Measurements from ENCODE around the gene SH3BP2. TPM values are rescaled to one million over a fixed set of nuclear protein-coding genes. Genes with fewer than 3 reads are reported as not detected.
A peak's percentile ranks its signal among the peaks of the same experiment; 100 is the strongest.

Gene SH3BP2
- polyA plus RNA-seq, 1 donor: 45.9 TPM

GRCh38 chr4:2831611-2832308, 38.9 kb downstream of the SH3BP2 start:
- Histone ChIP-seq H3K27me3 (ENCODE audit: control insufficient read depth, insufficient read depth, low read length) (no peaks in the 10 kb centered on the region), H3K36me3 (ENCODE audit: control insufficient read depth, insufficient read depth, low read length) (peaks cover 86% of the 10 kb centered on the region), H3K9me3 (ENCODE audit: control insufficient read depth, low read depth, low read length) (no peaks in the 10 kb centered on the region), H3K27ac (ENCODE audit: low read length) (no peak overlapping the region), H3K4me3 (ENCODE audit: low read length) (no peak overlapping the region), H3K4me1 (ENCODE audit: control insufficient read depth, insufficient read depth, low read length) (no peaks in the 10 kb centered on the region)
- no CpG with 5 or more reads among the region's 36 CpGs for WGBS (ENCODE audit: insufficient coverage, low lambda C conversion rate)
- no peak for DNase-seq

DNA sequence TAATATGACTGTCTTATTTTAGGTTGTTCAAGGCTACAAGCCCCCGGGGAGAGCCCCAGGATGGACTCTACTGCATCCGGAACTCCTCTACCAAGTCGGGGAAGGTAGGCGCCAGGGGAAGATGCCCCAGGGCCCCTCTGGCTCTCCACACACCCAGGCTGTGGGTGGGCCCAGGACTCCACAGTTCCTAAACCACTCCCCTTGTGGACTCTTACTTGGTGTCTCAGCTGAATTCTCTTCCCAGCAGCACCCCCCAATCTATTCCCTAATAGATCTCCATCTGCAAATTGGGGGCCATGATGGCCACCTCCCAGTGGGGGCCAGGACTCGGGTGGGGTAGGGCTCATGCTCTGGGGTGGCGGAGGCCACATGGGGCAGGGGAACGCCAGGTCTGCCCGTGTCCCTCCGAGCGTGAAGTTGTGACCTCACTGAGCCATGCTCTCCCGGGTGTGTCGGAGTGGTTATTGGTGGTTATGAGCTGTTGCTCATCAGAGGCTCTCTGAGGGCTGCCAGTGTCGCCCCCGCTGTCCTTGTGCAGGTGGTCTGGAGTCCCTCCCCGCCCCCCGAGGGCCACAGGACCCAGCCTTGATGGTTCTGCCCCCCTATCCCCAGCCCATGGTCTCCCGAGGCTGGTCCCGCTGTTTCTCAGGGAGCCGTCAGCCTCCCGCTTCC, 39.6 kb downstream of the SH3BP2 start:
- H3K4me3 ChIP-seq (ENCODE audit: low read length): no peak overlapping the region
- no peaks in the 10 kb centered on the region for H3K9me3 ChIP-seq (ENCODE audit: control insufficient read depth, low read depth, low read length)
- peaks cover 79% of the 10 kb centered on the region for H3K36me3 ChIP-seq (ENCODE audit: control insufficient read depth, insufficient read depth, low read length)
- no peaks in the 10 kb centered on the region for H3K27me3 ChIP-seq (ENCODE audit: control insufficient read depth, insufficient read depth, low read length)
- no peaks in the 10 kb centered on the region for H3K4me1 ChIP-seq (ENCODE audit: control insufficient read depth, insufficient read depth, low read length)
- WGBS (ENCODE audit: insufficient coverage, low lambda C conversion rate): no CpG with 5 or more reads among the region's 20 CpGs
- H3K27ac ChIP-seq (ENCODE audit: low read length): no peak overlapping the region
- no peak for DNase-seq

GRCh38 chr4:2832981-2833670, 40.2 kb downstream of the SH3BP2 start:
- peaks cover 74% of the 10 kb centered on the region for H3K36me3 ChIP-seq (ENCODE audit: control insufficient read depth, insufficient read depth, low read length)
- no peaks in the 10 kb centered on the region for H3K4me1 ChIP-seq (ENCODE audit: control insufficient read depth, insufficient read depth, low read length)
- WGBS (ENCODE audit: insufficient coverage, low lambda C conversion rate): no CpG with 5 or more reads among the region's 19 CpGs
- DNase-seq: no peak
- no peak overlapping the region for H3K4me3 ChIP-seq (ENCODE audit: low read length)
- H3K27me3 ChIP-seq (ENCODE audit: control insufficient read depth, insufficient read depth, low read length): no peaks in the 10 kb centered on the region
- no peak overlapping the region for H3K27ac ChIP-seq (ENCODE audit: low read length)
- H3K9me3 ChIP-seq (ENCODE audit: control insufficient read depth, low read depth, low read length): no peaks in the 10 kb centered on the region

- H3K27me3 ChIP-seq (ENCODE audit: control insufficient read depth, insufficient read depth, low read length): no peaks in the 10 kb centered on the region
- peaks cover 70% of the 10 kb centered on the region for H3K36me3 ChIP-seq (ENCODE audit: control insufficient read depth, insufficient read depth, low read length)
- DNase-seq: no peak
- H3K4me1 ChIP-seq (ENCODE audit: control insufficient read depth, insufficient read depth, low read length): no peaks in the 10 kb centered on the region
- WGBS (ENCODE audit: insufficient coverage, low lambda C conversion rate): no CpG with 5 or more reads among the region's 7 CpGs
- H3K4me3 ChIP-seq (ENCODE audit: low read length): no peak overlapping the region
- H3K9me3 ChIP-seq (ENCODE audit: control insufficient read depth, low read depth, low read length): no peaks in the 10 kb centered on the region
- no peak overlapping the region for H3K27ac ChIP-seq (ENCODE audit: low read length)
Observed at GRCh38 chr4:2833671-2834000, 40.8 kb downstream of the SH3BP2 start.

- H3K4me1 ChIP-seq (ENCODE audit: control insufficient read depth, insufficient read depth, low read length): no peaks in the 10 kb centered on the region
- H3K27me3 ChIP-seq (ENCODE audit: control insufficient read depth, insufficient read depth, low read length): no peaks in the 10 kb centered on the region
- no peak overlapping the region for H3K27ac ChIP-seq (ENCODE audit: low read length)
- no peaks in the 10 kb centered on the region for H3K9me3 ChIP-seq (ENCODE audit: control insufficient read depth, low read depth, low read length)
- H3K36me3 ChIP-seq (ENCODE audit: control insufficient read depth, insufficient read depth, low read length): peaks cover 64% of the 10 kb centered on the region
- no CpG with 5 or more reads among the region's 13 CpGs for WGBS (ENCODE audit: insufficient coverage, low lambda C conversion rate)
- no peak for DNase-seq
- H3K4me3 ChIP-seq (ENCODE audit: low read length): no peak overlapping the region
Observed at GRCh38 chr4:2834001-2834921, 41.4 kb downstream of the SH3BP2 start.

- no peaks in the 10 kb centered on the region for H3K27me3 ChIP-seq (ENCODE audit: control insufficient read depth, insufficient read depth, low read length)
- H3K36me3 ChIP-seq (ENCODE audit: control insufficient read depth, insufficient read depth, low read length): peaks cover 48% of the 10 kb centered on the region
- H3K4me1 ChIP-seq (ENCODE audit: control insufficient read depth, insufficient read depth, low read length): no peaks in the 10 kb centered on the region
- no peak overlapping the region for H3K27ac ChIP-seq (ENCODE audit: low read length)
- no peaks in the 10 kb centered on the region for H3K9me3 ChIP-seq (ENCODE audit: control insufficient read depth, low read depth, low read length)
- no peak for DNase-seq
- no CpG with 5 or more reads among the region's 8 CpGs for WGBS (ENCODE audit: insufficient coverage, low lambda C conversion rate)
- no peak overlapping the region for H3K4me3 ChIP-seq (ENCODE audit: low read length)
Observed at GRCh38 chr4:2835978-2836377, 43.1 kb downstream of the SH3BP2 start.

GRCh38 chr4:2836391-2836859, 43.5 kb downstream of the SH3BP2 start:
- no peak overlapping the region for H3K27ac ChIP-seq (ENCODE audit: low read length)
- no peaks in the 10 kb centered on the region for H3K9me3 ChIP-seq (ENCODE audit: control insufficient read depth, low read depth, low read length)
- H3K4me3 ChIP-seq (ENCODE audit: low read length): no peak overlapping the region
- H3K4me1 ChIP-seq (ENCODE audit: control insufficient read depth, insufficient read depth, low read length): no peaks in the 10 kb centered on the region
- peaks cover 44% of the 10 kb centered on the region for H3K36me3 ChIP-seq (ENCODE audit: control insufficient read depth, insufficient read depth, low read length)
- no peaks in the 10 kb centered on the region for H3K27me3 ChIP-seq (ENCODE audit: control insufficient read depth, insufficient read depth, low read length)
- no peak for DNase-seq
- no CpG with 5 or more reads among the region's 5 CpGs for WGBS (ENCODE audit: insufficient coverage, low lambda C conversion rate)

DNA sequence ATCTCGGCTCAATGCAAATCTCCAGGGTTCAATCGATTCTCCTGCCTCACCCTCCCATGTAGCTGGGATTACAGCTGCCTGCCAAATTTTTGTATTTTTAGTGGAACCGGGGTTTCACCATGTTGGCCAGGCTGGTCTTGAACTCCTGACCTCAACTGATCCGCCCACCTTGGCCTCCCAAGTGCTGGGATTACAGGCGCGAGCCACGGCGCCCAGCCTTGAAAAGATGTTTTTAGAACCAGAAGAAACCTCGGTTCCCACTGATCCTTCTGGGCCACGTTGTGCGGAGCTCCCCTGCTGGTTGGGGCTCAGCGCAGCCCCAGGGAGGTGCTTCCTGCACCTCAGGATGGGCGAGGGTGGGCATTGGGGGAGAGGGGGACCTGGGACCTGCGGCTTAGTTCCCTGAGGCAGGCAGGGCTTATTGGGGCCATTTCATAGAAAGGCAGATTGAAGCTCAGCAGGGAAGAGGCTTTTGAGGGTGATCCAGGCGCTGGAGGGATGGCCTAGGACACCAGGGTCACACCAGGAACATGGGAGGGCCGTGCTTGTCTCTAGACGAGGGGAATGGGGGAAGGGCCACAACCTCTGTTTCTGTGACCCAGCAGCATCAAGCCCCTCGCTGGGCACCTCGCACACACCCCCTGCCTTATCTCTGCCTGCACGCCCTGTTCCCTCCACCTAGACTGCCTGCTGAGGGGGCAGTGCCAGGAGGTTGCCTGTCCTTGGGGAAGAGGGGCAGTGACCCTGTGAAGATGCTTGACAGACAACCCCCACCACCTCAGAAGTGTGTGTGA, 44.4 kb downstream of the SH3BP2 start:
- no CpG with 5 or more reads among the region's 20 CpGs for WGBS (ENCODE audit: insufficient coverage, low lambda C conversion rate)
- Histone ChIP-seq H3K4me3 (ENCODE audit: low read length) (no peak overlapping the region), H3K4me1 (ENCODE audit: control insufficient read depth, insufficient read depth, low read length) (no peaks in the 10 kb centered on the region), H3K36me3 (ENCODE audit: control insufficient read depth, insufficient read depth, low read length) (peaks cover 35% of the 10 kb centered on the region), H3K9me3 (ENCODE audit: control insufficient read depth, low read depth, low read length) (no peaks in the 10 kb centered on the region), H3K27me3 (ENCODE audit: control insufficient read depth, insufficient read depth, low read length) (no peaks in the 10 kb centered on the region), H3K27ac (ENCODE audit: low read length) (peak overlapping the region; percentile 29)
- no peak for DNase-seq

GRCh38 chr4:2837904-2838496, 45.1 kb downstream of the SH3BP2 start:
- no peak for DNase-seq
- H3K27ac ChIP-seq (ENCODE audit: low read length): peak overlapping the region; percentile 29
- H3K27me3 ChIP-seq (ENCODE audit: control insufficient read depth, insufficient read depth, low read length): no peaks in the 10 kb centered on the region
- H3K9me3 ChIP-seq (ENCODE audit: control insufficient read depth, low read depth, low read length): no peaks in the 10 kb centered on the region
- H3K4me3 ChIP-seq (ENCODE audit: low read length): no peak overlapping the region
- H3K4me1 ChIP-seq (ENCODE audit: control insufficient read depth, insufficient read depth, low read length): no peaks in the 10 kb centered on the region
- H3K36me3 ChIP-seq (ENCODE audit: control insufficient read depth, insufficient read depth, low read length): peaks cover 28% of the 10 kb centered on the region
- WGBS (ENCODE audit: insufficient coverage, low lambda C conversion rate): no CpG with 5 or more reads among the region's 8 CpGs

Data from large intestine (tissue), 3 donors.